Femur (tissue), 1 donor: ENCODE results near the gene TTC28.

ENCODE experiments used
- DNase-seq: peaks from one replicate; pipeline ENCODE4 v3.0.0-alpha.2; 2017

Gene TTC28

GRCh38 chr22:27937453-27937852 lies 742.2 kb downstream of the TTC28 start:
- no peak for DNase-seq

DNA sequence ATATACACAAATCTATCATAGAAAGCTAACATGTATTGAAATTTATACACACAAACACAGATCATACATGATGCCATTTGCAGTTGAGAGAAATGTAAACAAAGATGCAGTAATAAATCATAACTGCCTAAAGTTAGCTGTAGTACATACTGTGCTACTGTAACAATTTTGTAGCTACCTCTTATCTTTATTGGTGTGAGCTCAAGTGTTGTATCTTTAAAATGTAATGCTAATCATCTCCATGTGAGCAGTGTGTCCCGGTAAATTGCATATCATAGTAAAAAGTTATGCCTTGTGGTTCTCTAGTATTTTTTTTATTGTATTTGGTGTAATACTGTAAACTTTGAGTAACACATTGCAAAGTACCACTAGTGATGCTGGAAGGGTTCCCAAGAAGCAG lies 743.7 kb downstream of the TTC28 start:
- no peak for DNase-seq

DNA sequence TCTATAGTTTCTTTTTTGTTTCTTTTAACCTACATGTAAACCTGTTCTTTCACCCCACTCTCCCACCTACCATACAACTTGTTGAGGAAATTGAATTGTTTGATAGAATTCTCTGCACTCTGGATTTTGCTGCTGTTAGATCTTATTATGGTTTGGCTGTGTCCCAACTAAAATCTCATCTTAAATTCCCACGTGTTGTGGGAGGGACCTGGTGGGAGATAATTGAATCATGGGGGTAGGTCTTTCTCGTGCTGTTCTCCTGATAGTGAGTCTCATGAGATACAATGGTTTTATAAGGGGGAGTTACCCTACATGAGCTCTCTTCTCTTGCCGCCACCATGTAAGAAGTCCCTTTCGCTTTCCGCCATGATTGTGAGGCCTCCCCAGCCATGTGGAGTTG lies 745.6 kb downstream of the TTC28 start:
- no peak for DNase-seq

DNA sequence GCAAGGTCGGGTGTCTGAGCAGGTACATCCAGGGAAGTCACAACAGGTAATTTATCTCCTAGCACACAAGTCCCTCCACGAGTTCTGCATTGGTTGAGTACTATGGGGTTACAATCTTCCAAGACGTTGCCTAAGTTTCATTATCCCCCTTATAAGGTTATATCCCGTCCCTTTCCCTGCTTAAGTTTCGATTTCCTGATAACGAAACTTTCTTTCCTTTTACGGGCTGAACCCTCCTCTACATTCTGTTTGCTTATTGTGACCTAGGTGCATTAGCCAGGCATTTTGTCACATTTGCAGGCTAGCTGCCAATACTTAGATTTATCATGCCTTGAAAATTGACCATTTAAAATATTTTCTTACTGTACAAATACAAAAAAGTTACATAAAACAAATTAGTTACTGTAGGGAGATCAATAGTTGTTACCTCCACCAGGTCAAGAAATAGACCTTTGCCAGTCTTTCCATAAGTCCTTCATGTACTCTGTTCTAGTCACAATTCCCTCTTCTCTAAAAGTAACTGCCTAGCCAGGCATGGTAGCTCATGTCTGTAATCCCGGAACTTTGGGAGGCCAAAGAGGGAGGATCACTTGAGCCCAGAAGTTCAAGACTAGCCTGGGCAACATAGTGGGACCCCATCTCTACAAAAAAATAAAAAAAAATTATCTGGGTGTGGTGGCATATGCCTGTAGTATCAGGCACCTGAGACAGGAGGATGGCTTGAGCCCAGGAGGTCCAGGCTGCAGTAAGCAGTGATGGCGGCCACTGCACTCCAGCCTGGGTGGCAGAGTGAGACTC lies 746.3 kb downstream of the TTC28 start:
- no peak for DNase-seq

GRCh38 chr22:27930331-27931060 lies 749.1 kb downstream of the TTC28 start:
- DNase-seq: no peak
